ENCODE measurements around the gene LIN37.
A peak's percentile ranks its signal among the peaks of the same experiment; 100 is the strongest.

LIN37 gene

GRCh38 chr19:35748106-35749020 lies at the start of gene LIN37:
Gene LIN37, plus strand, starts transcription at chr19:35748576. Its CDS starts 149 bp downstream, at chr19:35748725.
- peak; percentile 99 for DNase-seq

- peak; percentile 97 for DNase-seq
Measured at GRCh38 chr19:35702223-35703012, 46.0 kb upstream of the LIN37 start.

GRCh38 chr19:35703343-35703742 lies 45.0 kb upstream of the LIN37 start:
- no peak for DNase-seq

GRCh38 chr19:35704218-35704617 lies 44.2 kb upstream of the LIN37 start, which contains the start of gene ZBTB32:
Gene ZBTB32, plus strand, starts transcription at chr19:35704558. Its CDS starts 10,069 bp downstream, at chr19:35714627.
- no peak for DNase-seq

- no peak for DNase-seq
Measured at GRCh38 chr19:35708391-35708790, 40.0 kb upstream of the LIN37 start.

- no peak for DNase-seq
Measured at GRCh38 chr19:35710784-35711723, 37.3 kb upstream of the LIN37 start.

GRCh38 chr19:35712567-35713505 lies 35.5 kb upstream of the LIN37 start:
- DNase-seq, result no peak

- no peak for DNase-seq
Measured at GRCh38 chr19:35713506-35713850, 34.9 kb upstream of the LIN37 start.

GRCh38 chr19:35713904-35714495 lies 34.4 kb upstream of the LIN37 start:
- no peak for DNase-seq

GRCh38 chr19:35714601-35715354 lies 33.6 kb upstream of the LIN37 start:
- no peak for DNase-seq

- DNase-seq, result no peak
Measured at GRCh38 chr19:35715355-35715809, 33.0 kb upstream of the LIN37 start.

- no peak for DNase-seq
Measured at GRCh38 chr19:35715981-35716800, 32.2 kb upstream of the LIN37 start.

GRCh38 chr19:35716801-35717664 lies 31.3 kb upstream of the LIN37 start:
- peak; percentile 94 for DNase-seq

GRCh38 chr19:35717665-35718344 lies 30.6 kb upstream of the LIN37 start, which contains the start of gene KMT2B:
Gene KMT2B, plus strand, starts transcription at chr19:35718003. Its CDS starts 16 bp downstream, at chr19:35718019.
- DNase-seq, result no peak

GRCh38 chr19:35718345-35719041 lies 29.9 kb upstream of the LIN37 start:
- no peak for DNase-seq

- DNase-seq, result no peak
Measured at GRCh38 chr19:35719402-35720162, 28.8 kb upstream of the LIN37 start.

All from NCI-H1436 (cell line).